Pancreas (tissue), 10 donors: ENCODE measurements around the gene HOMEZ. TPM values are rescaled to one million over a fixed set of nuclear protein-coding genes. Genes with fewer than 3 reads are reported as not detected.

Experiments used
- ATAC-seq, 4 donors: fragments of 200-7000 bp; cut with Tn5 transposase; one replicate each; pipeline versions ENCODE4 v1.8.0 to v1.9.1; 2020; ENCODE audit warnings: mild to moderate bottlenecking in 4 of 4, moderate library complexity in 4 of 4
- DNase-seq, 6 donors: peaks; one replicate each; pipeline ENCODE4 v3.0.0-alpha.2; 2020
- FAIRE-seq: peaks from 2 replicates; lab custom pipeline; 2012; peaks lifted over from hg19 to GRCh38; lab: Jason Lieb, UNC
- H3K27ac ChIP-seq, 4 donors: fragments of 200-600 bp; sonication (generic); 1 replicate in 3 of 4; 2 replicates in 1 of 4; pipeline versions ENCODE4 v1.5.0 to v1.8.0; 2020
- H3K27me3 ChIP-seq, 4 donors: fragments of 200-600 bp; one replicate each; pipeline ENCODE4 v1.8.0; 2021
- H3K36me3 ChIP-seq, 3 donors: fragments of 200-600 bp; sonication (generic) in 1 of 3; one replicate each; pipeline versions ENCODE4 v1.5.0 to v1.8.0; 2020 to 2021
- H3K4me1 ChIP-seq, 3 donors: fragments of 200-600 bp; one replicate each; pipeline ENCODE4 v1.8.0; 2021
- H3K4me3 ChIP-seq, 4 donors: fragments of 200-600 bp; sonication (generic) in 2 of 4; one replicate each; pipeline versions ENCODE4 v1.5.0 to v1.8.0; 2020 to 2021
- H3K9me3 ChIP-seq, 4 donors: fragments of 200-600 bp; one replicate each; pipeline ENCODE4 v1.8.0; 2021
- CTCF ChIP-seq, 4 donors: fragments of 200-600 bp; sonication (generic) in 3 of 4; IDR thresholded peaks; one replicate each; pipeline versions ENCODE4 v1.5.0 to v1.8.0; 2021; ENCODE audit warnings: antibody characterized with exemption in 4 of 4
- WGBS, 2 donors: extraction: QIAGEN DNeasy Blood & Tissue Kit; methylation state at CpG; one replicate each; pipeline ENCODE4 v1.1.7; 2013; 5-methylcytosine and 5-hydroxymethylcytosine counted together
- intact Hi-C, 3 donors: fragments of 100-400 bp; cut with DNase I; formaldehyde crosslinking; loops; one replicate each; pipeline versions ENCODE4 v1.11.1 to v1.14.2; 2022
- polyA plus RNA-seq, 2 donors: library from polyadenylated mRNA; stranded (reverse); fragments of 200-250 nt; gene quantifications; one replicate each; pipeline ENCODE4 v1.2.3, GENCODE V29; 2013
- total RNA-seq, 6 donors: library from RNA; stranded (reverse); fragmentation: NEBNext Ultra II Directional in 4 of 6; extraction: Animal tissue kit (Norgen Biotek cat#: 25700) in 4 of 6; gene quantifications; one replicate each; pipeline versions ENCODE4 v1.2.1 to v1.2.4, GENCODE V29; 2021 to 2023
- donor health status: healthy with polysubstance abuse.
- donor health status: DM: no; HTN: no; CAD: no; lungs with moderate emphysema.
- donor health status: DM: no; HTN: no; CAD: no.
- donor health status: control.
- donor health status: control.
- donor health status: Bipolar disorder and iron deficiency.
- donor health status: DM: yes; HTN: yes; CAD: no.
- donor health status: DM: no; HTN: no; CAD: no.
- donor health status: DM: no; HTN: no; CAD: no.
- donor health status: DM: yes; HTN: yes; CAD: no.

HOMEZ gene
- total and polyA plus RNA-seq, 8 donors = 4.5 to 10.3 (median 5.7) TPM

GRCh38 chr14:23299211-23299957, 13.5 kb upstream of the HOMEZ start:
- peaks cover 0 to 10% (median 0%) of the 10 kb centered on the region in 3 donors for H3K4me1 ChIP-seq
- ATAC-seq (no peak), FAIRE-seq (no peak), DNase-seq (no peak)
- no peak overlapping the region for H3K27ac ChIP-seq
- no peak for TF ChIP-seq CTCF (IDR thresholded peaks at IDR 0.05)
- 73 to 77% methylated on average over 2 of the region's 2 CpGs for WGBS, 2 donors
- intact Hi-C loops = no loop called here
- no peaks in the 10 kb centered on the region for H3K36me3 ChIP-seq
- H3K4me3 ChIP-seq = no peak overlapping the region
- no peaks in the 10 kb centered on the region for H3K27me3 ChIP-seq
- no peaks in the 10 kb centered on the region for H3K9me3 ChIP-seq

DNA sequence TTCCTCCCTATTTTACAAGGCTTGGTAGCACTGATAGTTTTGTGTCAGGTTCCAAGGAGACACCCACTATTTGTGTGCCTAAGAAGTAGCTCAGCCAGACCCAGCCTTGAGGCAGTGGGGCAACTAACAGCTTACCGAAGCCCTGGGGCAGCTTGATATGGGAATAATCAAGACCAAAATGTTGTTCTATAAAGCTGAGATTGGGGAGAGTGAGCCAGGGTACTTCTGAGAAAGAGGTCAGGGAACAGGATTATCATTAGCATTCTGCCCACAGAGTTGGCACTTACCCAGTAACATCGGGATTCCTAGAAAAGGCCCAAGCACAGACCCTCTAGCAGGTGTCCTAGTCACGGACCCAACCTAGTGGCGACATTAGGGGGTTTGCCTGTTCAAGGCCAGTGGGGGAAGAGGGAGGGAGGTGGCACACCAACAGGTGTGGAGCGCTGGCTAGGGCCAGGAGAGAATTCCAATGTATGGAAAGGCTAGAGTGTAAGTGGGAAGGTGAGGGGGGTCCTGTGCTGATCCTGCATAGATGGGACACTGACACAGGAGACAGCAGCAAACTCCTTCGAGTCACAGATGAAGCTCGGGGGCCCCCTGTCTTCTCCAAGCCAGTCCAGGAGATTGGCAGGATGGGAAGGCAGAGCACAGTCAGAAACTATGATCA, 11.8 kb upstream of the HOMEZ start:
- WGBS, 2 donors = 76 to 85% methylated on average over 7 of the region's 7 CpGs
- no peak for TF ChIP-seq CTCF (IDR thresholded peaks at IDR 0.05)
- no peaks in the 10 kb centered on the region for H3K36me3 ChIP-seq
- FAIRE-seq (no peak), ATAC-seq (no peak), DNase-seq (no peak)
- H3K27ac ChIP-seq = no peak overlapping the region
- no peak overlapping the region for H3K4me3 ChIP-seq
- no peaks in the 10 kb centered on the region for H3K9me3 ChIP-seq
- H3K4me1 ChIP-seq = peaks cover 0 to 10% (median 0%) of the 10 kb centered on the region in 3 donors
- intact Hi-C loops = no loop called here
- no peaks in the 10 kb centered on the region for H3K27me3 ChIP-seq

GRCh38 chr14:23297096-23297495, 11.2 kb upstream of the HOMEZ start:
- FAIRE-seq = no peak
- no peaks in the 10 kb centered on the region for H3K9me3 ChIP-seq
- H3K27ac ChIP-seq = no peak overlapping the region
- intact Hi-C loops = no loop called here
- peaks cover 0 to 10% (median 0%) of the 10 kb centered on the region in 3 donors for H3K4me1 ChIP-seq
- ATAC-seq = no peak
- DNase-seq = no peak
- no peak overlapping the region for H3K4me3 ChIP-seq
- no peaks in the 10 kb centered on the region for H3K36me3 ChIP-seq
- TF ChIP-seq CTCF (IDR thresholded peaks at IDR 0.05) = no peak
- 80 to 85% methylated on average over 7 of the region's 7 CpGs for WGBS, 2 donors
- H3K27me3 ChIP-seq = no peaks in the 10 kb centered on the region

GRCh38 chr14:23296012-23296777, 10.3 kb upstream of the HOMEZ start:
- intact Hi-C loops = no loop called here
- H3K36me3 ChIP-seq = no peaks in the 10 kb centered on the region
- FAIRE-seq (no peak), ATAC-seq (no peak), DNase-seq (no peak)
- H3K27me3 ChIP-seq = no peaks in the 10 kb centered on the region
- no peak overlapping the region for H3K27ac ChIP-seq
- H3K4me3 ChIP-seq = no peak overlapping the region
- no peaks in the 10 kb centered on the region for H3K9me3 ChIP-seq
- H3K4me1 ChIP-seq = peaks cover 0 to 10% (median 0%) of the 10 kb centered on the region in 3 donors
- 88 to 93% methylated on average over 7 of the region's 7 CpGs for WGBS, 2 donors
- TF ChIP-seq CTCF (IDR thresholded peaks at IDR 0.05) = no peak
